CD14-positive monocyte (primary cell): ENCODE data around the gene FSD2. TPM values are rescaled to one million over a fixed set of nuclear protein-coding genes. Genes with fewer than 3 reads are reported as not detected.
A peak's percentile ranks its signal among the peaks of the same experiment; 100 is the strongest.

Experiments used
- DNase-seq, 3 donors: peaks; one replicate each; pipeline ENCODE4 v3.0.0-alpha.2; 2011 to 2022
- H2AFZ ChIP-seq: 2 replicates; pipeline ENCODE4 v1.6.0; 2012; ENCODE audit warnings: mild to moderate bottlenecking, low read depth, low read length, inconsistent platforms; ENCODE audit not compliant: insufficient read depth, poor library complexity, severe bottlenecking
- H3K27ac ChIP-seq, 2 donors: 1 replicate in 1 of 2; 2 replicates in 1 of 2; pipeline ENCODE4 v1.5.1; 2012 to 2013; ENCODE audit warnings: low read length in 2 of 2, control low read depth in 1 of 2, inconsistent platforms in 1 of 2, low read depth in 1 of 2, mild to moderate bottlenecking in 1 of 2
- H3K27me3 ChIP-seq, 2 donors: one replicate each; pipeline versions ENCODE4 v1.6.0 to v1.6.1; 2011 to 2013; ENCODE audit warnings: low read length in 2 of 2; ENCODE audit not compliant: control insufficient read depth in 2 of 2, insufficient read depth in 2 of 2
- H3K36me3 ChIP-seq, 2 donors: replicated peaks in 1 of 2; 1 replicate in 1 of 2; 2 replicates in 1 of 2; pipeline versions ENCODE4 v1.5.1 to v1.6.1; 2012 to 2013; ENCODE audit warnings: low read length in 2 of 2, control low read depth in 1 of 2, inconsistent platforms in 1 of 2, mild to moderate bottlenecking in 1 of 2; ENCODE audit not compliant: insufficient read depth in 2 of 2, control insufficient read depth in 1 of 2
- H3K4me1 ChIP-seq, 2 donors: 1 replicate in 1 of 2; 2 replicates in 1 of 2; pipeline versions ENCODE4 v1.5.1 to v1.6.1; 2012 to 2013; ENCODE audit warnings: low read length in 2 of 2, control low read depth in 1 of 2, inconsistent platforms in 1 of 2, mild to moderate bottlenecking in 1 of 2, moderate library complexity in 1 of 2; ENCODE audit not compliant: insufficient read depth in 2 of 2, control insufficient read depth in 1 of 2
- H3K4me2 ChIP-seq: replicated peaks from 2 replicates; pipeline ENCODE3; 2012; ENCODE audit warnings: low read length, moderate library complexity, mild to moderate bottlenecking; ENCODE audit not compliant: poor library complexity, severe bottlenecking; ENCODE audit errors: extremely low read depth
- H3K4me3 ChIP-seq, 3 experiments: fragments of 200-600 bp in 1 of 3; sonication (generic) in 1 of 3; replicated peaks in 1 of 3; 1 replicate in 2 of 3; 2 replicates in 1 of 3; pipeline ENCODE4 v1.5.1; 2011 to 2013; ENCODE audit warnings: low read length in 3 of 3, mild to moderate bottlenecking in 3 of 3, control low read depth in 2 of 3, low read depth in 2 of 3, inconsistent platforms in 1 of 3, moderate library complexity in 1 of 3
- H3K79me2 ChIP-seq: 2 replicates; pipeline ENCODE4 v1.6.0; 2012; ENCODE audit warnings: mild to moderate bottlenecking, control low read depth, inconsistent platforms, low read length, moderate library complexity; ENCODE audit not compliant: insufficient read depth
- H3K9ac ChIP-seq: 2 replicates; pipeline ENCODE4 v1.6.0; 2017; ENCODE audit warnings: low read length, mild to moderate bottlenecking; ENCODE audit not compliant: insufficient read depth, poor library complexity, severe bottlenecking
- H3K9me3 ChIP-seq, 2 donors: replicated peaks in 1 of 2; 1 replicate in 1 of 2; 2 replicates in 1 of 2; pipeline versions ENCODE4 v1.5.1 to v1.6.1; 2012 to 2013; ENCODE audit warnings: low read length in 2 of 2, control low read depth in 1 of 2; ENCODE audit not compliant: control insufficient read depth in 1 of 2, insufficient read depth in 1 of 2
- H4K20me1 ChIP-seq: 2 replicates; pipeline ENCODE4 v1.6.0; 2012; ENCODE audit warnings: mild to moderate bottlenecking, low read length, control low read depth, moderate library complexity; ENCODE audit not compliant: insufficient read depth
- H3K27ac Mint-ChIP-seq, 7 donors: one replicate each; pipeline ENCODE4 v1.8.0; 2020; ENCODE audit warnings: mild to moderate bottlenecking in 7 of 7, mixed read lengths in 7 of 7, moderate library complexity in 6 of 7, inconsistent platforms in 2 of 7
- H3K27me3 Mint-ChIP-seq, 3 donors: one replicate each; pipeline ENCODE4 v1.8.0; 2021 to 2022; ENCODE audit warnings: low read depth in 3 of 3, mild to moderate bottlenecking in 3 of 3, mixed read lengths in 3 of 3, moderate library complexity in 3 of 3, inconsistent platforms in 1 of 3
- H3K36me3 Mint-ChIP-seq, 2 donors: one replicate each; pipeline ENCODE4 v1.8.0; 2020; ENCODE audit warnings: mixed read lengths in 2 of 2, inconsistent platforms in 1 of 2, mild to moderate bottlenecking in 1 of 2
- H3K4me1 Mint-ChIP-seq: one replicate; pipeline ENCODE4 v1.8.0; 2020; ENCODE audit warnings: mild to moderate bottlenecking, mixed read lengths
- H3K4me3 Mint-ChIP-seq, 2 donors: one replicate each; pipeline ENCODE4 v1.8.0; 2020; ENCODE audit warnings: mild to moderate bottlenecking in 2 of 2, mixed read lengths in 2 of 2, moderate library complexity in 1 of 2
- H3K9me3 Mint-ChIP-seq, 7 donors: one replicate each; pipeline ENCODE4 v1.8.0; 2020 to 2022; ENCODE audit warnings: mixed read lengths in 7 of 7, mild to moderate bottlenecking in 6 of 7, moderate library complexity in 6 of 7, inconsistent platforms in 2 of 7
- WGBS: methylation state at CpG from one replicate; pipeline ENCODE4 v1.1.5; 2013; ENCODE audit warnings: missing lambda C conversion rate; ENCODE audit not compliant: insufficient coverage; 5-methylcytosine and 5-hydroxymethylcytosine counted together
- intact Hi-C, 2 donors: fragments of 100-400 bp; cut with micrococcal nuclease; formaldehyde crosslinking; loops; one replicate each; pipeline versions ENCODE4 v1.15.0 to v1.15.1; 2023
- polyA plus RNA-seq, 3 donors: library from polyadenylated mRNA; depleted of rRNA in 1 of 3; unstranded in 2 of 3; stranded (reverse) in 1 of 3; fragments of 300-500 nt in 2 of 3; fragments of >200 nt in 1 of 3; fragmentation: Illumina TruSeq in 2 of 3; gene quantifications; 1 replicate in 2 of 3; 2 replicates in 1 of 3; pipeline ENCODE4 v1.2.3, GENCODE V29; 2012 to 2021
- TF ChIP-seq, protein P1 (sequence below): fragments of 200-600 bp; IDR thresholded peaks from one replicate; pipeline ENCODE4 v1.8.0; 2022; ENCODE audit warnings: antibody characterized with exemption, mild to moderate bottlenecking

FSD2 gene
- polyA plus RNA-seq, 3 donors = 0.09 TPM; not detected in 2

DNA sequence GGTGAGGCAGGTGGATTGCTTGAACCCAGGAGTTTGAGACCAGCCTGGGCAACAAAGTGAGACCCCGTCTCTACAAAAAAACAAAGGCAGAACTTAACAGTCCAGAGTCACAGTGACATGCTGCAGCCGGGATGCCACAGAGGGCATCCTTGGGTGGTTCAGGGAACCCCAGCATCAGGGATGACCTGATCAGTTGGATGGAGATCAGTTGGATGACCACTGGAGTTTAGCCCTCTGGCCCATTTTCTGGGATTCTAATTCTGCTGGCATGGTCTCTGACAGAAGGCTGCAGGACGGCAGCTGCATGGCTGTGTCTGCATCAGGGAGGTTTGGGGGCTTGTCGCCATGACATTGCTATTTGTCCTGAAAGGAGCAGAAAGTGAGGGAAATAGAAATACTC, 23.4 kb upstream of the FSD2 start:
- DNase-seq = no peak
- Histone ChIP-seq H3K4me1 (peaks cover 23 to 25% of the 10 kb centered on the region in 2 donors), H4K20me1 (peaks cover 45% of the 10 kb centered on the region), H3K27me3 (no peaks in the 10 kb centered on the region), H3K27ac (no peak overlapping the region), H3K9me3 (no peaks in the 10 kb centered on the region), H3K4me3 (no peak overlapping the region), H3K36me3 (peaks cover 92 to 100% of the 10 kb centered on the region in 2 donors), H3K79me2 (no peaks in the 10 kb centered on the region), H3K9ac (no peak overlapping the region), H2AFZ (no peak overlapping the region), H3K4me2 (no peak overlapping the region)
- intact Hi-C loops = no loop called here
- Mint-ChIP-seq H3K9me3 (no peaks in the 10 kb centered on the region), H3K4me1 (peaks cover 25% of the 10 kb centered on the region), H3K4me3 (no peak overlapping the region), H3K27ac (peak overlapping the region in 5 of 7 donors; percentile 2 to 86 (median 46)), H3K36me3 (peaks cover 75 to 99% of the 10 kb centered on the region in 2 donors), H3K27me3 (no peaks in the 10 kb centered on the region)
- 100% methylated on average over 3 of the region's 4 CpGs for WGBS
- TF ChIP-seq, protein P1, sequence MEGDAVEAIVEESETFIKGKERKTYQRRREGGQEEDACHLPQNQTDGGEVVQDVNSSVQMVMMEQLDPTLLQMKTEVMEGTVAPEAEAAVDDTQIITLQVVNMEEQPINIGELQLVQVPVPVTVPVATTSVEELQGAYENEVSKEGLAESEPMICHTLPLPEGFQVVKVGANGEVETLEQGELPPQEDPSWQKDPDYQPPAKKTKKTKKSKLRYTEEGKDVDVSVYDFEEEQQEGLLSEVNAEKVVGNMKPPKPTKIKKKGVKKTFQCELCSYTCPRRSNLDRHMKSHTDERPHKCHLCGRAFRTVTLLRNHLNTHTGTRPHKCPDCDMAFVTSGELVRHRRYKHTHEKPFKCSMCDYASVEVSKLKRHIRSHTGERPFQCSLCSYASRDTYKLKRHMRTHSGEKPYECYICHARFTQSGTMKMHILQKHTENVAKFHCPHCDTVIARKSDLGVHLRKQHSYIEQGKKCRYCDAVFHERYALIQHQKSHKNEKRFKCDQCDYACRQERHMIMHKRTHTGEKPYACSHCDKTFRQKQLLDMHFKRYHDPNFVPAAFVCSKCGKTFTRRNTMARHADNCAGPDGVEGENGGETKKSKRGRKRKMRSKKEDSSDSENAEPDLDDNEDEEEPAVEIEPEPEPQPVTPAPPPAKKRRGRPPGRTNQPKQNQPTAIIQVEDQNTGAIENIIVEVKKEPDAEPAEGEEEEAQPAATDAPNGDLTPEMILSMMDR = no peak

DNA sequence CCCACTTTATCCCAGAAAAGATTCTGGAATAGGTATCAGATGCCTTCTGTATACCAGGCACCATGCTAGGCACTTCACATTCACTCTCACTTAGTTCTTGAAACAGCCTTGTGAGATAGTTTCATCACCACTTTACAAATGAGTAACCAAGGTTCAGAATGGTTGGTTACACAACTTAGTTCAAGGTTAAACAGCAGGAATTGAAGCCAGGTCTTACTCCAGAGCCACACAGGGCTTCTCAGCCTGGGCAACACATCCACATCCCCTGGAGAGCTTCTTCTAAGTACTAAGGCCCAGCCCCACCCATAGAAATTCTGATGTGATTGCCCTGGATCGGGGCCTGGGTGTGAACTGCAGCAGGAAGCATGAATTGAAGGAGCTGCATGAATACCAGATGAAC, 22.2 kb upstream of the FSD2 start:
- Histone ChIP-seq H3K4me1 (peaks cover 19 to 21% of the 10 kb centered on the region in 2 donors), H3K36me3 (peaks cover 90 to 96% of the 10 kb centered on the region in 2 donors), H3K9me3 (no peaks in the 10 kb centered on the region), H3K79me2 (no peaks in the 10 kb centered on the region), H3K9ac (no peak overlapping the region), H3K27me3 (no peaks in the 10 kb centered on the region), H3K4me3 (no peak overlapping the region), H3K4me2 (no peak overlapping the region), H3K27ac (peak overlapping the region in 1 of 2 donors; percentile 10), H4K20me1 (peaks cover 40% of the 10 kb centered on the region), H2AFZ (no peak overlapping the region)
- intact Hi-C loops = no loop called here
- no peak overlapping the region for H3K4me3 Mint-ChIP-seq
- H3K27ac Mint-ChIP-seq = peak overlapping the region in 5 of 7 donors; percentile 19 to 86 (median 46)
- no peaks in the 10 kb centered on the region for H3K27me3 Mint-ChIP-seq
- H3K36me3 Mint-ChIP-seq = peaks cover 66 to 98% of the 10 kb centered on the region in 2 donors
- WGBS = 100% methylated on average over 1 of the region's 1 CpG
- no peak for DNase-seq
- TF ChIP-seq, protein P1 = no peak
- no peaks in the 10 kb centered on the region for H3K9me3 Mint-ChIP-seq
- H3K4me1 Mint-ChIP-seq = peaks cover 22% of the 10 kb centered on the region
